ENCODE results near the gene NKX6-2.

NKX6-2 gene

GRCh38 chr10:132737390-132738048 is 48.4 kb downstream of the NKX6-2 start:
- DNase-seq (ENCODE audit: low read depth): no peak

DNA sequence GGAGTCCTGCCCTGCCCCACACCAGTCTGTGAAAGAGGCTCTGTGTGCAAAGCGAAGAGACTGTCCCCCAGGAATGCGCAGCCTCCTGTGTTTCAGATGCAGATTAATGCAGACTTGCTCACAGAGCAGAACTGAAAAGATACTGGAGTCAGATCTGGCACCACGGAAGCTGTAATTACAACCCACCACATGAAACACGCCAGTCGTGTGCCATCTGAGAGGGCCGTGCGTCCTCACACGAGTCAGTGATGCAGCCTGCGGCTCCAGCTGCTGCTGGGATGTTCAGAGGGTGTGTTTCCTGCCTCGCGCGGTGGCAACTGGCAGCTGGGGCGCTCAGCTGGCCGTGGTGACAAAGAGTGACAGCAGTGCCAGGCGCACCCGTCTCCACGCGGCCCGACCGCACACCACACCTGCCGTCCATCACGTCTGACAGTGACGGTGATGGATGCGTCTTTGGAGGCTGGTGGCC is 50.0 kb downstream of the NKX6-2 start:
- DNase-seq (ENCODE audit: low read depth): no peak

DNA sequence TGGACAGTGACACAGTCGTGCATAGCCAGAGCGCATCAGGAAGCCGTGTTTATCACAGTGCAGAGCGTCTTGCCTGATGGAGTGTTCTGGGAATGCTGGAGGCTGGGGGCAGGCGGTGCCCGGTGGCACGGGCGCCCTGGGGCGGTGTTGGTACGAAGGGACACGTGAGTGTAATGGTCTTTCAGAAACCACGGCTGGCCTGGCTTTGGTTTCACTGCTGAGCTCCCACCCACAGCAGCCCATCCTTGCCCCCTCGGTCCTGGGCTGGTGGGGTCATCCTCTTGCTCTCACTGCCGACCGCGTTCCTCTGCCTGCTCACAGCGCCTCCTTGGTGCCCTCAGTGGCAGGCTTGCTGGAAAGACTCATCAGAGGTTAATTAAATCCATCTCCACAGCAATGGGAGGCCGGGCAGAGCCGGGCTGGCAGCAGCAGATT is 50.6 kb downstream of the NKX6-2 start:
- no peak for DNase-seq (ENCODE audit: low read depth)

GRCh38 chr10:132733926-132734325 is 52.0 kb downstream of the NKX6-2 start:
- DNase-seq (ENCODE audit: low read depth): no peak
